OCI-LY3 (cell line): Measurements from ENCODE around the gene USP14.

Source experiments
- CTCF ChIP-seq: fragments of 200-600, 300-600 bp; sonication (generic); IDR thresholded peaks from 2 replicates; pipeline ENCODE4 v1.5.1; 2014; ENCODE audit warnings: antibody characterized with exemption, low read length, low read depth
- EZH2phosphoT487 ChIP-seq: fragments of 200-600 bp; shearing (Covaris generic); IDR thresholded peaks from 2 replicates; pipeline ENCODE4 v1.6.1; 2018; ENCODE audit warnings: antibody characterized with exemption, mixed run types, low read depth

- TF ChIP-seq CTCF: no peak
- no peak for TF ChIP-seq EZH2phosphoT487
These were observed 67.4 kb downstream of the USP14 start for GRCh38 chr18:225745-226144.
